Uterus (tissue), 4 donors: Measurements from ENCODE around the gene OR11L1. TPM values are rescaled to one million over a fixed set of nuclear protein-coding genes. Genes with fewer than 3 reads are reported as not detected.

Experiments
- DNase-seq, 2 donors: peaks; one replicate each; pipeline ENCODE4 v3.0.0-alpha.2; 2019 to 2020
- H3K27ac ChIP-seq, 2 donors: fragments of 200-600 bp; sonication (generic); 1 replicate in 1 of 2; 2 replicates in 1 of 2; pipeline ENCODE4 v1.5.1; 2016 to 2018
- H3K27me3 ChIP-seq, 2 donors: fragments of 200-600 bp; sonication (generic); one replicate each; pipeline ENCODE4 v1.5.1; 2018 to 2019; ENCODE audit warnings: control low read depth in 1 of 2
- H3K36me3 ChIP-seq, 2 donors: fragments of 200-600 bp; sonication (generic); one replicate each; pipeline ENCODE4 v1.5.1; 2019; ENCODE audit warnings: control low read depth in 1 of 2
- H3K4me1 ChIP-seq, 2 donors: fragments of 200-600 bp; sonication (generic); one replicate each; pipeline ENCODE4 v1.5.1; 2018 to 2019; ENCODE audit warnings: control low read depth in 1 of 2
- H3K4me3 ChIP-seq, 2 donors: fragments of 200-600 bp; sonication (generic); 1 replicate in 1 of 2; 2 replicates in 1 of 2; pipeline ENCODE4 v1.5.1; 2018 to 2019; ENCODE audit warnings: mild to moderate bottlenecking in 1 of 2
- H3K9me3 ChIP-seq, 2 donors: fragments of 200-600 bp; sonication (generic); one replicate each; pipeline ENCODE4 v1.5.1; 2019; ENCODE audit warnings: control low read depth in 1 of 2
- POLR2A ChIP-seq, 2 donors: fragments of 450-650 bp; IDR thresholded peaks; one replicate each; pipeline ENCODE4 v1.6.1; 2016; ENCODE audit warnings: antibody characterized with exemption in 2 of 2, mild to moderate bottlenecking in 1 of 2, moderate library complexity in 1 of 2
- intact Hi-C: fragments of 100-400 bp; cut with DNase I; formaldehyde crosslinking; loops from one replicate; pipeline ENCODE4 v1.15.1; 2023; ENCODE audit warnings: low total_unique reads
- total RNA-seq, 4 donors: library from RNA; depleted of rRNA in 3 of 4; stranded (reverse); fragments of >200 nt in 3 of 4; gene quantifications; one replicate each; pipeline versions ENCODE4 v1.1.0 to v1.2.4, GENCODE V29; 2014 to 2023
- TF ChIP-seq, protein P1 (sequence below), 4 experiments: fragments of 200-600 bp in 2 of 4; fragments of 450-650 bp in 2 of 4; sonication (generic) in 2 of 4; IDR thresholded peaks; one replicate each; pipeline ENCODE4 v1.5.1; 2016 to 2019; ENCODE audit warnings: antibody characterized with exemption in 4 of 4, mild to moderate bottlenecking in 2 of 4, moderate library complexity in 1 of 4
- donor health status: DM: yes; HTN: yes; CAD: no.

Gene OR11L1
- total RNA-seq, 4 donors from 2014 or later = not detected

DNA sequence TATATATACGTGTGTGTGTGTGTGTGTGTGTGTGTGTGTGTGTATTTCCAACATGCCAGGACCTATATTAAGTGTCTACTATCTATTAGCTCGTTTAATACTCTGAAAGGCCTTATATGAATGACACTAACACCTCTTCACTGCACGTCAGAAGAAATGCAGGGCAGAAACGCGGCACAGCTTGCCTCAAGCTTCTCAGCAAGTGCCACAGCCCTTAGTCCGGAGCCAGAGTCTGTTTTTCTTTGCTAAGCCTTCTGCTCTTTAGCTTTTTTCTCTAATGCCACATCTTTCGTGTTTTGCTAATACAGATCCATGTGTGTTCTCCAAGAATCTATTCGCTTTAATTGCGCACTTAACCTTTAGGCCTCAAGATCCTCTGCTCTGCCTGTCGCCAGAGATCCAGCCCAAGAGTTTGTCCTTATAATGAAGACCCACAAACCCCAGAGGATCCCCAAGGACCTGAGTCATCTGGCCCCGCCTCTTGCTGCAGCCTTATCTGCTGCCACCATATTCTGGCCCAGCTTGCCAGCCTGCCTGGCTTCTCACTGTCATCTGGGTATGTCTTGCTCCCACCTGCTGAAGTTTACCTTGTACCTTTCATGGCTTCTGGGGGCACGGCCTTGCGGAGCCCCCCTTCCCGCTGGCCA is 13.3 kb upstream of the OR11L1 start:
- H3K36me3 ChIP-seq = no peaks in the 10 kb centered on the region
- H3K9me3 ChIP-seq = no peaks in the 10 kb centered on the region
- no peak overlapping the region for H3K27ac ChIP-seq
- H3K27me3 ChIP-seq = no peaks in the 10 kb centered on the region
- intact Hi-C loops = no loop called here
- no peak for TF ChIP-seq POLR2A (IDR thresholded peaks at IDR 0.05)
- TF ChIP-seq, protein P1, sequence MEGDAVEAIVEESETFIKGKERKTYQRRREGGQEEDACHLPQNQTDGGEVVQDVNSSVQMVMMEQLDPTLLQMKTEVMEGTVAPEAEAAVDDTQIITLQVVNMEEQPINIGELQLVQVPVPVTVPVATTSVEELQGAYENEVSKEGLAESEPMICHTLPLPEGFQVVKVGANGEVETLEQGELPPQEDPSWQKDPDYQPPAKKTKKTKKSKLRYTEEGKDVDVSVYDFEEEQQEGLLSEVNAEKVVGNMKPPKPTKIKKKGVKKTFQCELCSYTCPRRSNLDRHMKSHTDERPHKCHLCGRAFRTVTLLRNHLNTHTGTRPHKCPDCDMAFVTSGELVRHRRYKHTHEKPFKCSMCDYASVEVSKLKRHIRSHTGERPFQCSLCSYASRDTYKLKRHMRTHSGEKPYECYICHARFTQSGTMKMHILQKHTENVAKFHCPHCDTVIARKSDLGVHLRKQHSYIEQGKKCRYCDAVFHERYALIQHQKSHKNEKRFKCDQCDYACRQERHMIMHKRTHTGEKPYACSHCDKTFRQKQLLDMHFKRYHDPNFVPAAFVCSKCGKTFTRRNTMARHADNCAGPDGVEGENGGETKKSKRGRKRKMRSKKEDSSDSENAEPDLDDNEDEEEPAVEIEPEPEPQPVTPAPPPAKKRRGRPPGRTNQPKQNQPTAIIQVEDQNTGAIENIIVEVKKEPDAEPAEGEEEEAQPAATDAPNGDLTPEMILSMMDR (IDR thresholded peaks at IDR 0.05) = no peak
- no peak for DNase-seq
- H3K4me3 ChIP-seq = no peak overlapping the region
- H3K4me1 ChIP-seq = no peaks in the 10 kb centered on the region

- no peak overlapping the region for H3K27ac ChIP-seq
- no peak for TF ChIP-seq POLR2A (IDR thresholded peaks at IDR 0.05)
- TF ChIP-seq, protein P1 (IDR thresholded peaks at IDR 0.05) = no peak
- intact Hi-C loops = no loop called here
- H3K4me1 ChIP-seq = no peaks in the 10 kb centered on the region
- no peak overlapping the region for H3K4me3 ChIP-seq
- no peaks in the 10 kb centered on the region for H3K27me3 ChIP-seq
- no peaks in the 10 kb centered on the region for H3K36me3 ChIP-seq
- no peaks in the 10 kb centered on the region for H3K9me3 ChIP-seq
- no peak for DNase-seq
Measured at GRCh38 chr1:247849616-247850015, 7.9 kb upstream of the OR11L1 start.

DNA sequence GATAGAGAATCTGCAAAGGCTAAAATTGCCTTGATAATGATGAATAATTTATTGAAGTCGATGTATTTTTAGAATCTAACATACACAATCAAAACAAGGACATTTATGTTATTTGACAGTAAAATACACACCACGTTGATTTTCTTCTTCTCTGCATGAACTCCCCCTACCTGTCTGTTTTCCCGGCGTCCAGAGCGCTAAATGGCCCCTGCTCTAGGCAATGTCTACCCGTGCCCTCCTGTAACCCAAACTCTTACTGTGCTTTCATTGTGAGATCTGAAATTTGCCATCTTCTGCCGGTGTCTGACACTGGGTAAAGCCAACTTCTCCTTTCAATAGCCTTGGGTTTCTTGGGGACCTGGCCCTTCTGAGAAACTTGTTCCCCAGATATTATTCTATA is 6.7 kb upstream of the OR11L1 start:
- no peak for TF ChIP-seq POLR2A (IDR thresholded peaks at IDR 0.05)
- TF ChIP-seq, protein P1 (IDR thresholded peaks at IDR 0.05) = no peak
- no peak for DNase-seq
- Histone ChIP-seq H3K27me3 (no peaks in the 10 kb centered on the region), H3K4me1 (no peaks in the 10 kb centered on the region), H3K9me3 (no peaks in the 10 kb centered on the region), H3K36me3 (no peaks in the 10 kb centered on the region), H3K27ac (no peak overlapping the region), H3K4me3 (no peak overlapping the region)
- intact Hi-C loops = no loop called here

GRCh38 chr1:247845693-247846017 is 4.0 kb upstream of the OR11L1 start:
- no peaks in the 10 kb centered on the region for H3K4me1 ChIP-seq
- intact Hi-C loops = no loop called here
- H3K27ac ChIP-seq = no peak overlapping the region
- no peak for DNase-seq
- H3K27me3 ChIP-seq = no peaks in the 10 kb centered on the region
- no peak for TF ChIP-seq POLR2A (IDR thresholded peaks at IDR 0.05)
- TF ChIP-seq, protein P1 (IDR thresholded peaks at IDR 0.05) = no peak
- no peak overlapping the region for H3K4me3 ChIP-seq
- H3K9me3 ChIP-seq = no peaks in the 10 kb centered on the region
- no peaks in the 10 kb centered on the region for H3K36me3 ChIP-seq

DNA sequence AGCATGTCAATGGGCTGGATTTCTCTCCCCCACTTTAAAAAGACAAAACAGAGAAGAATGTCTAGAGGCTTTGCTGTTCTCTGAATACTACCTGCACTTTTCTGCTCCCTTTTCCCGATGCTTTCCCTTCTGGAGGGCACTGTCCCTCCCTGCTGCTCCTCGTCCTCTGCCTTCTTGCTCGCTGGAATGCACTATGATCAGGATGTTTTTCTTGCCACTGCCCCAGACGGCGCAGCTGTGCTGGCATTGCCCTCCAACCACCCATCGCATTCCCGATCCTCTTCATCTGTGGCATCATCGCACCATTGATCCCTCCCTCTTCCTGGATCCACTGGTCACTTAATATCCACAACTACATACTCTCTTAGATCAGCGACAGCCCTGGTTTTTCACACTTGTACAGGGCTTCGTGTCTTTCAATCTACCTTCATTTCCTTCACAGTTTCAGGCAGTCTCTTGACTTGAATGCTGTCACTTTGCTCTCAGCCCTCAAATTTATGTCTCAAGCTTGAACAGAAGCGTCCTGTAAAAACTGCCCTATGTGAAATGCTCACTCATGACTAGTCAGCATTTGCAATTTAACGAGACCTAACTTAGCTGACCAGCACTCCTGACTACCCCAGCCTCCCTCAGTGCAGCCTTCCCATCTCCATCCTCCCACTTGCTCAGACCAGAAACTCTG is 3.5 kb upstream of the OR11L1 start:
- Histone ChIP-seq H3K27ac (no peak overlapping the region), H3K36me3 (no peaks in the 10 kb centered on the region), H3K27me3 (no peaks in the 10 kb centered on the region), H3K4me3 (no peak overlapping the region), H3K4me1 (no peaks in the 10 kb centered on the region), H3K9me3 (no peaks in the 10 kb centered on the region)
- DNase-seq = no peak
- intact Hi-C loops = no loop called here
- TF ChIP-seq POLR2A (IDR thresholded peaks at IDR 0.05) = no peak
- TF ChIP-seq, protein P1 (IDR thresholded peaks at IDR 0.05) = no peak
